Body of pancreas (tissue), 4 donors: ENCODE measurements around the gene SPSB1. TPM values are rescaled to one million over a fixed set of nuclear protein-coding genes. Genes with fewer than 3 reads are reported as not detected.

Experiments used
- ATAC-seq: fragments of 150-250 bp; one replicate; pipeline ENCODE4 v1.9.1; 2016
- DNase-seq, 4 donors: peaks; one replicate each; pipeline ENCODE4 v3.0.0-alpha.2; 2019
- H3K27ac ChIP-seq, 4 donors: fragments of 200-600 bp; sonication (generic); 1 replicate in 3 of 4; 2 replicates in 1 of 4; pipeline versions ENCODE4 v1.5.1 to v1.6.1; 2016 to 2019; ENCODE audit warnings: mild to moderate bottlenecking in 1 of 4, mixed read lengths in 1 of 4, moderate library complexity in 1 of 4
- H3K27me3 ChIP-seq, 2 donors: fragments of 200-600 bp; sonication (generic); one replicate each; pipeline ENCODE4 v1.6.0; 2016; ENCODE audit warnings: mild to moderate bottlenecking in 1 of 2
- H3K36me3 ChIP-seq, 2 donors: fragments of 200-600 bp; sonication (generic); replicated peaks in 1 of 2; 2 replicates each; pipeline ENCODE4 v1.5.1; 2016; ENCODE audit warnings: low read depth in 2 of 2; ENCODE audit not compliant: insufficient read depth in 1 of 2
- H3K4me1 ChIP-seq: fragments of 200-600 bp; sonication (generic); one replicate; pipeline ENCODE4 v1.6.0; 2016
- H3K4me3 ChIP-seq, 2 donors: fragments of 200-600 bp; sonication (generic); 1 replicate in 1 of 2; 2 replicates in 1 of 2; pipeline ENCODE4 v1.5.1; 2016 to 2019
- H3K9me3 ChIP-seq, 3 donors: fragments of 200-600 bp; sonication (generic); 1 replicate in 2 of 3; 2 replicates in 1 of 3; pipeline ENCODE4 v1.5.1; 2016
- POLR2A ChIP-seq, 3 donors: fragments of 450-650 bp; IDR thresholded peaks; one replicate each; pipeline ENCODE4 v1.6.1; 2016; ENCODE audit warnings: antibody characterized with exemption in 3 of 3, mild to moderate bottlenecking in 2 of 3
- WGBS, 2 donors: methylation state at CpG; one replicate each; pipeline ENCODE4 v1.1.5; 2017; 5-methylcytosine and 5-hydroxymethylcytosine counted together
- intact Hi-C: fragments of 100-400 bp; cut with DNase I; formaldehyde crosslinking; loops from one replicate; pipeline ENCODE4 v1.15.1; 2023
- total RNA-seq, 2 donors: library from RNA; depleted of rRNA; stranded (reverse); fragments of >200 nt; gene quantifications; one replicate each; pipeline ENCODE4 v1.1.0, GENCODE V29; 2016
- TF ChIP-seq, protein P1 (sequence below), 7 experiments: fragments of 450-650 bp in 4 of 7; fragments of 200-600 bp in 3 of 7; sonication (generic) in 3 of 7; IDR thresholded peaks; one replicate each; pipeline ENCODE4 v1.5.1; 2016 to 2019; ENCODE audit warnings: antibody characterized with exemption in 7 of 7

The SPSB1 gene
- total RNA-seq, 2 donors from 2014 or later = 14.5 to 16.5 TPM

- intact Hi-C loops = no loop called here
- ATAC-seq = no peak
- WGBS, 2 donors = 98% methylated on average over 9 of the region's 9 CpGs
Observed at GRCh38 chr1:9258629-9259028, 34.1 kb upstream of the SPSB1 start.

GRCh38 chr1:9260059-9260766, 32.5 kb upstream of the SPSB1 start:
- no peak overlapping the region for H3K4me3 ChIP-seq
- no peaks in the 10 kb centered on the region for H3K4me1 ChIP-seq
- no peak overlapping the region for H3K27ac ChIP-seq
- no peaks in the 10 kb centered on the region for H3K9me3 ChIP-seq
- 93 to 96% methylated on average over 20 of the region's 20 CpGs for WGBS, 2 donors
- intact Hi-C loops = no loop called here
- no peaks in the 10 kb centered on the region for H3K27me3 ChIP-seq
- no peak for DNase-seq
- H3K36me3 ChIP-seq = peaks cover 0 to 18% of the 10 kb centered on the region in 2 donors
- TF ChIP-seq, protein P1, sequence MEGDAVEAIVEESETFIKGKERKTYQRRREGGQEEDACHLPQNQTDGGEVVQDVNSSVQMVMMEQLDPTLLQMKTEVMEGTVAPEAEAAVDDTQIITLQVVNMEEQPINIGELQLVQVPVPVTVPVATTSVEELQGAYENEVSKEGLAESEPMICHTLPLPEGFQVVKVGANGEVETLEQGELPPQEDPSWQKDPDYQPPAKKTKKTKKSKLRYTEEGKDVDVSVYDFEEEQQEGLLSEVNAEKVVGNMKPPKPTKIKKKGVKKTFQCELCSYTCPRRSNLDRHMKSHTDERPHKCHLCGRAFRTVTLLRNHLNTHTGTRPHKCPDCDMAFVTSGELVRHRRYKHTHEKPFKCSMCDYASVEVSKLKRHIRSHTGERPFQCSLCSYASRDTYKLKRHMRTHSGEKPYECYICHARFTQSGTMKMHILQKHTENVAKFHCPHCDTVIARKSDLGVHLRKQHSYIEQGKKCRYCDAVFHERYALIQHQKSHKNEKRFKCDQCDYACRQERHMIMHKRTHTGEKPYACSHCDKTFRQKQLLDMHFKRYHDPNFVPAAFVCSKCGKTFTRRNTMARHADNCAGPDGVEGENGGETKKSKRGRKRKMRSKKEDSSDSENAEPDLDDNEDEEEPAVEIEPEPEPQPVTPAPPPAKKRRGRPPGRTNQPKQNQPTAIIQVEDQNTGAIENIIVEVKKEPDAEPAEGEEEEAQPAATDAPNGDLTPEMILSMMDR (IDR thresholded peaks at IDR 0.05) = no peak
- no peak for TF ChIP-seq POLR2A (IDR thresholded peaks at IDR 0.05)
- ATAC-seq = no peak

More at GRCh38 chr1:9258629-9259028, 34.1 kb upstream of the SPSB1 start:
- H3K4me1 ChIP-seq = peaks cover 2% of the 10 kb centered on the region
- no peak for TF ChIP-seq POLR2A (IDR thresholded peaks at IDR 0.05)
- TF ChIP-seq, protein P1 (IDR thresholded peaks at IDR 0.05) = no peak
- DNase-seq = no peak
- H3K9me3 ChIP-seq = no peaks in the 10 kb centered on the region
- H3K27me3 ChIP-seq = no peaks in the 10 kb centered on the region
- H3K36me3 ChIP-seq = peaks cover 0 to 7% of the 10 kb centered on the region in 2 donors
- H3K4me3 ChIP-seq = no peak overlapping the region
- no peak overlapping the region for H3K27ac ChIP-seq

GRCh38 chr1:9261496-9261895, 31.2 kb upstream of the SPSB1 start:
- WGBS, 2 donors = 91 to 95% methylated on average over 6 to 8 of the region's 8 CpGs
- H3K36me3 ChIP-seq = peaks cover 0 to 23% of the 10 kb centered on the region in 2 donors

DNA sequence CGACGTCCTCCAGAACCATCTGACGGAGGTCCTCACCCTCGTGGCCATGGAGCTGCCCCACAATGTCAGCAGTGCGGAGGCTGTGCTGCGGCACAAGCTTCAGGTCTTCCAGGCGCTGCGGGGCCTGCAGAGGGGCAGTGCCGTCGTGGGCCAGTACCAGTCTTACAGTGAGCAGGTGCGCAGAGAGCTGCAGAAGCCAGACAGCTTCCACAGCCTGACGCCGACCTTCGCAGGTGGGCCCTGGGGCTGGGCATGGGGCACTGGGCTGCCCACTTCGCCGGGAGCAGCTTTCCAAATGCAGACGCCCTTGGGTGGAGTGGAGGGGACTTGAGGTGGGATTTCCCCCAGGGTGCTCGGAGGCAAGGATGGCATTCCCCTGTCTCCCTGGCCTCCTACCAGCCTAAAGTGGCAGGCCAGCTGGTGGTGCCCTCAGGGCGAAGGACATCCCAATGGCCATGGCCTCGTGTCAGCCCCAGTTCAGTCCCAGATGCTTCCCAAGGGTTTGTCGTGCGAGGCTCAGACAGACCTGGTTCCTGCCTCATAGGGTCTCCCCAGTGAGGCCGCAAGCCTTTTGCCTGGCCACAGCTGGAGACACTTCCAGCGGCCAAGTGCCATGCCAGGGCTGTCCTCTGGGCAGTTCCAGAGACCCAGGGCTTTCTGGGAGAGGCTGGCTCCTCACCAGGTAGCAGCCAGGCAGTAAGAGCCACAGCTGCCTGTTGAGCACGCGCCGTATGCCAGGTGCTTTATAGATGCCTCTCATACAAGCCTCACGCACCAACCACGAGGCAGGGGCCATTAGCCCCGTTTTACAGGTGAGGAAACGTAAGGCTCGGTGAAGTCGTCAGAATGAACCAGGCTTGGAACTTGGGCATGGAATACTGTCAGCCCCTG, 30.4 kb upstream of the SPSB1 start:
- Histone ChIP-seq H3K4me1 (peaks cover 5% of the 10 kb centered on the region), H3K36me3 (peaks cover 0 to 23% of the 10 kb centered on the region in 2 donors), H3K27me3 (no peaks in the 10 kb centered on the region), H3K4me3 (no peak overlapping the region), H3K9me3 (no peaks in the 10 kb centered on the region), H3K27ac (no peak overlapping the region)
- TF ChIP-seq, protein P1 (IDR thresholded peaks at IDR 0.05) = no peak
- no peak for TF ChIP-seq POLR2A (IDR thresholded peaks at IDR 0.05)
- intact Hi-C loops = no loop called here
- no peak for DNase-seq
- 91 to 93% methylated on average over 14 to 33 of the region's 33 CpGs for WGBS, 2 donors
- ATAC-seq = no peak

More at GRCh38 chr1:9261496-9261895, 31.2 kb upstream of the SPSB1 start:
- H3K9me3 ChIP-seq = no peaks in the 10 kb centered on the region
- TF ChIP-seq, protein P1 (IDR thresholded peaks at IDR 0.05) = no peak
- no peak for TF ChIP-seq POLR2A (IDR thresholded peaks at IDR 0.05)
- ATAC-seq (no peak), DNase-seq (no peak)
- no peaks in the 10 kb centered on the region for H3K27me3 ChIP-seq
- H3K27ac ChIP-seq = no peak overlapping the region
- intact Hi-C loops = no loop called here
- no peaks in the 10 kb centered on the region for H3K4me1 ChIP-seq
- H3K4me3 ChIP-seq = no peak overlapping the region
